GM21381 (cell line): ENCODE data around the gene PDE4B.
A peak's percentile ranks its signal among the peaks of the same experiment; 100 is the strongest.

ENCODE experiments used
- ATAC-seq: cut with Tn5 transposase; IDR thresholded peaks from one replicate; pipeline ENCODE4 v1.9.1; 2021; ENCODE audit warnings: mild to moderate bottlenecking, moderate library complexity; ENCODE audit not compliant: unreplicated experiment

Gene PDE4B

GRCh38 chr1:65792669-65793358, at the start of gene PDE4B:
Gene PDE4B, plus strand, starts transcription at chr1:65792895.
- ATAC-seq, result no peak

GRCh38 chr1:65744731-65745130, 48.0 kb upstream of the PDE4B start:
- ATAC-seq, result no peak

GRCh38 chr1:65751961-65752360, 40.7 kb upstream of the PDE4B start:
- no peak for ATAC-seq

GRCh38 chr1:65756616-65757015, 36.1 kb upstream of the PDE4B start:
- no peak for ATAC-seq

GRCh38 chr1:65757531-65757930, 35.2 kb upstream of the PDE4B start:
- ATAC-seq, result no peak

- ATAC-seq, result no peak
Observed at GRCh38 chr1:65758128-65758527, 34.6 kb upstream of the PDE4B start.

DNA sequence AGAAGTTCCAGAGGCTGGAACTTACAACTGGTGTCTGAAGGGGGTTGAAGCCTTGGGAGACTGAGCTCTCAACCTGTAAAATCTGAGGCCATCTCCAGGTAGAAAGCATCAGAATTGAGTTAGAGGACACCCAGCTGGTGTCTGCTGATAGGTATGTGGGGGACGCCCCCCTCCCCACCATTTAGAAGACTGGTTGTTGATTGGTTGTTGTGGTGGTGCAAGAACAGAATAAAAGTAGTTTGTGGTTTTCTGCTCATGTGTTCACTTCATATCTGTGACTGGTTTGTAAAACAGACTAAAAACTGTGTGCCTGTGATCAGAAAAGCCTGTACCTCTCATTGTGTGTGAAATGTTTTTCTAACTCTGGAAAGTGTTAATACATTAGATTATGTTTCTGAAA, 33.2 kb upstream of the PDE4B start:
- no peak for ATAC-seq

- ATAC-seq, result no peak
Observed at GRCh38 chr1:65762081-65762862, 30.4 kb upstream of the PDE4B start.

DNA sequence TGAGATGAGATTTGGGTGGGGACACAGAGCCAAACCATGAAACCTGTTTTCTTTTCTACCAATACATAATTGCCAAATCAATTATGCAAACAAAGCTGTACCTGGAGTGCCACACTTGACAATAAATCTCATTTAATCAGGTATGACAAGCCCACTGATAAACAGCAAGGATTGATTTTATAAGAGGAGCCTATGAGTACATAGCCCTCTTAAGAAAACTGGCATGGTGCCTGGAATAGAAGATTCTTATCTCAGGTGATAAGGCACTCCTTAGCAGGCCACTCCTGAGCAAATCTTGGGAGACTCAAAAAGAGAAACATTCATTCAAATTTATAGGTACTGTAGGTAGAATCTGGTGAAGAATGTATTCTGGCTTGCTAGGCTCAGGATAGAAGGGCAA, 28.6 kb upstream of the PDE4B start:
- ATAC-seq, result no peak

- ATAC-seq, result no peak
Observed at GRCh38 chr1:65765631-65766030, 27.1 kb upstream of the PDE4B start.

GRCh38 chr1:65769636-65770035, 23.1 kb upstream of the PDE4B start:
- no peak for ATAC-seq

DNA sequence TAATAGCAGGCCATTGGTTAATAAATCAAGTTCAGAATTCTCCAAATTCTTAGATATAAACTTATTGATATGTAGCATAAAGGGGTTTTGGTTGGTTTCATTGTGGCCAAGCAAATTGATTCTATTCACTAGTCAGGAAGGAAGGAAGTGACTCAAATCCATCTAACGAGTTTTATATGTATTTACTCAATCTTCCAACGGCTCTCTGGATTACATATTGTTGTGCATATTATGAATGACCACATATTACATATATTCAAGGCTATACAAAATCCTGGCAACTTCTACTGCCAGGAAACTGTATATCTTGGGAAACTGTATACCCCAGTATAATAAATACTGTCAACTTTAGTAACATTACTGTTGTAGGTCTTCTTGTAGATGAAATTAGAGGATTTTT, 20.1 kb upstream of the PDE4B start:
- no peak for ATAC-seq

DNA sequence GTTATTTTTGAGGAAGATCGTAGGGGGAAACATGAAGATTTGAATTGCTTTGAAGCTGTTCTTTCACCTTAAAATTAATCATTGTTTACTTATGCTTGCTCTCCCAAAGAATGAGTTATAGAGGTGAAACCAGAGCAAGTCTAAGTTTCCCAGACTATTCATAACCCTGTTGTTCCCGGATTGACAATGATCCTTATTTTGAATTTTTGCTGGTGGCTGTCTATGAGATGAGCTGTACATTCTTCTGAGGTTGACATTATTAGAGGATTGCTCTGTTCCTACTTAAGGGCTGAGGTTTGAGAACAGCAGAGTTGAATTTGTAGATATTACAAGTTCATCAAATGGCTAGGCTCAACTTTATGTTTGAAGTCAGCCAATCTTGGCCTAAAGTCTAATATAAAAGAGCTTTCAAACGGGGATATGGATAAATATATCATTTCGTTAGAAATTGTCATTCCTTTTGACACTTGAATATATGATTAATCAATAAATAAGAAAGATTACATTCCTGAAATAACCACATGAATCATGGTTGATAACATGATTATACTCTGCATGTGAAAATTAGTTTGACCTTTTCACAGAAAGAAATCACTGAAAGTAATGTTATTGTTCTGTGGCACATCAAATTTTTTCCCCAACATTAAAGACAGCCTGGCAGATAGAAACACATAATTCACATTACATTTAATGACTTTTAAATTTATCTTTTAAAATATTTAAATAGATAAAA, 19.1 kb upstream of the PDE4B start:
- no peak for ATAC-seq

- no peak for ATAC-seq
Observed at GRCh38 chr1:65788762-65789161, 3.9 kb upstream of the PDE4B start.

GRCh38 chr1:65791396-65791795, 1.3 kb upstream of the PDE4B start:
- ATAC-seq, result no peak

DNA sequence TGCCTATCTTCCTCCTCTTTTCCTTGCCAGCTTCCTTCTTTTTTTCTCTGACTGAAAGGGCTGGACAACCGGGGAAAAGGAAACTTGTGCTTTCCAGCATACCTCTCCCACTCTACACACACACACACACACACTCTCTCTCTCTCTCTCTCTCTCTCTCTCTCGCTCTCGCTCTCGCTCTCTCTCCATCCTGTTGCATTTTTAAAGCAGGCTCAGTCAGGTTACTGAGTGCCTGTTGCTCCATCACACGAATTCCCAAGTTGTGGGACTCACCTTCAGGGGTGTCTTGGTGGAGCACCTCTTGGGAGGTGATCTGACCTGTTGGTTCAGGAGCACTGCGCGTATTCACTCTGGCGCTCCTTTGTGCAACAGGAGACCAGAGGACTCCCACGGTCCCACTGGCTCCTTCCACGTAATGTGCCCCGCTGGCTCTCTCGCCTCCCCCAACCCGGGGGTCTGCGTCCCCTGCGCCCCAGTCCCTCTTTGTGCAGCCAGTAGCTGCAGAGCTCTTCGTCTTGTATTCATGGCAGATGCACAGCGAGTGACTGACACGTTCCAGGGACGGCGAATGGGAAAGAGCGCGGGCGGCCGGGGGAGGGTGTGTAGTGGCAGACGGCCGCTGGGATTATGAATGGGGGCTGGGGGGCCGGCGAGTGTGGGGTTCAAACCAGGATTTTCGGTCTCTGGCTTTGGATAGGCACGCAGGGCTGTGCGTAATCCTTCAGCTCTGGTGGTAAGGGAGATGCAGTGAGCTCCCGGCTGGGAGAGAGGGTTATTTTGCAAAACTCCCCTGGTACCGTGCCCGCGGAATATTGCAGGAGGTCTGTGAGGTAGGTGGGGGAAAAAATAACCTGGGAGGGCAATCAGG, 660 bp upstream of the PDE4B start:
- ATAC-seq, result no peak

DNA sequence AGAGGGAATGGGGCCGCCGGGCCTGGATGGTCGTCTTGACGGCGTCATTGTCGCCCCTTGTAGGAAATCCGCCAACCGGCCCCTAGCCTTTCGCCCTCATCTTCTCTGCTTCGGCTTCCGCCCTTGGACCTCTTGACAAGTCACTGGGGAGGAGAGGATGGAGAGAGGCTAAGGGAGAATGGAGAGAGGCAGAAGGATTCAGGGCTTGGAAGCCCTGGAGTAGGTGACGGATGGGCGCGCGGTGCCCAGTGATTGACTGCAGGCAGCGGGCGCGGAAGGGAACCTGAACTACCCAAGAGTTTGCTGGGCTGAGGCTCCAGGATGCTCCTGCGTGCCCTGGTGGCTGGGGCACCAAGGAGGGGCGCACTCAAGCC, 651 bp downstream of the PDE4B start:
- no peak for ATAC-seq

- no peak for ATAC-seq
Observed at GRCh38 chr1:65795311-65795710, 2.6 kb downstream of the PDE4B start.

DNA sequence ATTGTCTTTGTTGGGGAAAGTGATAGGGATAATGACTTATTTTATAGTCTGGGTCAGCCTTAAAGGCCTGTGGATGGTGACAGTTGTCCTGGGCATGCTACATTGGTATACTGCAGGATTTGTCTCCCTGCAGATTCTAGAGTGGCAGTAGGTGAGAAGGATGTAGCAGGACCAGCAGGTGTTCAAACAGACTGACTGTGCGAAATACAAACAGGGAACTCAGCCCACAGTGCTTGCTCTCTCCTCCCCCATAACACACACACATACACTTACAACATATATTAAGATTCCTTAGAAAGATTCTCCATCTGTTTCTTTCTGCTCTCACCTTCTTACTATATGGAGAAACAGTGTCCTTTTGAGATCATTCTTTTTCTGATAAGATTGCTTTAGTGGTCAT, 6.9 kb downstream of the PDE4B start:
- no peak for ATAC-seq

GRCh38 chr1:65804584-65804983, 11.9 kb downstream of the PDE4B start:
- no peak for ATAC-seq

DNA sequence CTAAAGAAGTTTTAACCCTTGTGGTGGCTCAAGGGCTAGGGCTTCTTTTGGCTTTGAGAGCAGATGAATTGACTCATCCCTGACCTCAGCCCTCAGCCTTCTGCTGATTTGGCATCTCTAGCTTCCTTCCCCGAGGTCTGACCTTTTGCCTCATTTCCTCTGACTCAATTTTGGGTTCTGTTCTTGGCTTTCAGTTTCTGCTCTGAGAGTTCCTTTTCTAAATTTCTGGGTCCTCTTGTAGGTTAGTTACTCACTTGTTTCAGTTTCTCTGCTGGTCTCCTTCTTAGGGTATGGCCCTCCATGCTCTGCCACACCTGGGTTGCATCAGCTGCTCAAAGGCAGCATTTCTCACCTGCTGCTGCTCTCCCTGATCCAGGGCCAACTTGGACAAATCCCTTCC, 19.4 kb downstream of the PDE4B start:
- peak; percentile 99 for ATAC-seq
